IPS-NIHi7 (cell line): ENCODE results near the gene MYO1E.
"Not testable (repeated sequence)": the region's sequence is repeated elsewhere in the genome, so short reads cannot be mapped to it uniquely, and the experiment has no call there.

Experiments
- DNase-seq: peaks from one replicate; pipeline ENCODE4 v3.0.0; 2012; ENCODE audit warnings: mixed read lengths; ENCODE audit errors: extremely low spot score

Gene MYO1E

DNA sequence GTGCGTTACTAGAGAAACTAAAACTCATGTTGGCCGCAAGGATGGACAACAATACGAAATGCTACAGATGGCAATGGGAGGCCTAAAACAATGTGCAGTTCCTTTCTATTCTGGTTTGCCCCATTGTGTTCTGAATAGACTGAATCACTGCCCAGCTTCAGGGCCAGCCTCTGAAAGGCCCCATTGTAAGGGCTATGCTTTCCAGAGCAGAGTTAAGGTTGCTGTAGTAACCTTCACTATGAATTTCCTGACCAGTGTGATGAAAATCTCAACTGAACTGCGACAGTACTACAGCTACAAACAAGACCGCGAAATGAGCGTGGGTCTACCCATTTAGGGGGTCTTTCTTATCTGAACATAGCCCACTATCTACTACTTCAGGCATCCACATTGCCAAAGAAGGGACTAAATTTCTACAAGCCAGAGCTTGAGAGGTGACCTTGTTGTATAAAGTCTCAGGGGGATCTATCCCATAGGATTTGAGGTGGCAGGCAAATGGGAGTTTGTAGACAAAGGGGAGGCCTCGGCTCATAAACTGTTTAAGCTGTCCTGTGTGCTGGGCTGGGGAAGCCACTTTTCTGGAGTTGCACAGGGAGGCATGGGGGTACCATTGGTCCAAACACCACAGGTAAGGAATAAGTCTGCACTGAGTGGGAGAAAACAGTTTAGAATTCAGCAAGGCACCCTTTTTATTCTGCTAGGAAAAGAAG is 80.1 kb downstream of the MYO1E start:
- DNase-seq, result no peak

DNA sequence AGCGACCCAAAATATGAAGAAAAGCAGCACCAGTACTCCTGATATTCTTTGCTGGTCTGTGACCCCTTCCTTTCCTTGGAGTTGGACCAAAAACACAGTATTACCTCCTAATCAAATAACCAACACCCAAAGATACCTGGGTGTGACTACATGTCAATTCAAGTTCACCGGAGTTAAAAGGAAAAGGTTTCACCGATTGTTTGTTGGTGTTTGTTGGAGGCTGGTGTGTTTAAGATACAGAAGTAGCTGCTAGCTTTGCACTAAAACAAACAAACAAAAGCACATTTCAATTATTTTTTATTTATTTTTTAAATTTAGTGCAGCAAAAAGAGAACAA is 81.5 kb downstream of the MYO1E start:
- DNase-seq, result no peak

DNA sequence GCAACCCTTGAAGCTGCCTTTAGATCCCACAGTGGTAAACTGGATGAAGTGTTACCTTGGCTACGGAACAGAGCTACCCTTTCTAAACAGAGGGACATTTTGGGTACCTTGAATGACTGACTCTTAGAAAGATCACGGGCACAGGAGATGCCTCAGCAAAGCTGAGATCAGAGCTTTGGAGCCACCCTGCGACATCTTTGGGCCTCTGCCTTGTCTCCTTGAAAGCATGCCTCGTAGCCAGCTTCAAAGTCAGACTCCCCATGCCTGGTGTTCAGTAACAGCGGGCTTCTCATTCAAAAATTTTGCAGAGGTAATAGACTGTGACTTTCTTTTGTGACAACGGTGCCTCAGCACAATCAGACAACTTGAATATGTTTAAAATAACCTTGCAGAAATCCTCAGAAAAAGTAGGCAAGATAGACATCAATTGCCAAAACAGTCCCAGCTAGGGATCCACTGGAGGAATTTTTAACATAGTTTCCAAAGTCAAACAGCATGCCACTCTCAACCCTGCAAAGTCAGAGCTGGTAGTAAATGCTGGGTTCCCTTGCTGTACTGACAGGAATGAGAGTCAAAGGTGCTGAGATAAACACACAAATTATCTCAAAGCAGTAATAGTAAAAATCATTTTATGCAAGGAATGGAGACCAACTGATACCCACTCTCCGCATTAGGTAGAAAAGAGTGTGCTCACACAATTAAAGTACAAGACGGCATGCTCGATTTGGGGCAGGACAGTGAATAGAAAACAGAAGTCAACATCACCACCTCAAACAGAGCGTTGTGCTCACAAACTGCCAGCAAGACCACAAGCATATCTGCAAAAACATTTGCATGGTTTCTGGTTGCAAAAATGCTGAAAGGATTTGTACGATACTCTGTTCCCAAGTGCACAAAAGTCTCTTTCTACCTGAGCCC is 82.1 kb downstream of the MYO1E start:
- DNase-seq, result no peak

- no peak for DNase-seq
These were observed 83.1 kb downstream of the MYO1E start for GRCh38 chr15:59289574-59289973.

GRCh38 chr15:59283717-59284391 is 88.8 kb downstream of the MYO1E start:
- DNase-seq, result no peak

DNA sequence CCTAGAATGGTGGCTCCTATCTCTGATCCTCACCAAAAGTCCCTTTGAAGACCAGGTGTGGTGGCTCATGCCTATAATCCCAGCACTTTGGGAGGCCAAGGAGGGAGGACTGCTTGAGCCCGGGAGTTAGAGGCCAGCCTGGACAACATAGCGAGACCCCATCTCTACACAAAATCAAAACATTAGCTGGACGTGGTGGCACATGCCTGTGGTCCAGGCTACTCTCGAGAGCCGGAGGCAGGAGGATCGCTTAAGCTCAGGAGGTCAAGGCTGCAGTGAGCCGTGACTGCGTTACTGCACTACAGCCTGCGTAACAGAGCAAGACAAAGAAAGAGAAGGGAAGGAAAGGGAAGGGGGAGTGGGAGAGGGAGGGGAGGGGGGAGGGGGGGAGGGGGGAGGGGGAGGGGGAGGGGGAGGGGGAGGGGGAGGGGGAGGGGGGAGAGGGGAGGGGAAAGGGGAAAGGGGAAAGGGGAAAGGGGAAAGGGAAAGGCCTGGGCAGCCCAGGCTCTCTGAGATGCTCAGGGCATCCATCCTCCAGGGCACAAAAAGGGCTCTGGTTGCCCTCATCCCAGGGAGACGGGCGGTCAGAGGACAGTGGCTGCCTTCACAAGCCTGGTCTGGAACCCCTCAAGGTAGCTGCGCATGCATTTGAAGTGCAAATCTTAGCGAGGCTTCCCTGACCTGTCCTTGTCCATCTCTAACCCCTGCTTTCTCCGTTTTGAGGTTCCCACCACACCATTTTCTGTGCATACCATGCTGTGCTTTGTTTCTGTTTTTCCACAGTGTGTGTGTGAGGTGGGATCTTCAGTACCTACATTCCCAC is 89.9 kb downstream of the MYO1E start:
- DNase-seq, result no peak

DNA sequence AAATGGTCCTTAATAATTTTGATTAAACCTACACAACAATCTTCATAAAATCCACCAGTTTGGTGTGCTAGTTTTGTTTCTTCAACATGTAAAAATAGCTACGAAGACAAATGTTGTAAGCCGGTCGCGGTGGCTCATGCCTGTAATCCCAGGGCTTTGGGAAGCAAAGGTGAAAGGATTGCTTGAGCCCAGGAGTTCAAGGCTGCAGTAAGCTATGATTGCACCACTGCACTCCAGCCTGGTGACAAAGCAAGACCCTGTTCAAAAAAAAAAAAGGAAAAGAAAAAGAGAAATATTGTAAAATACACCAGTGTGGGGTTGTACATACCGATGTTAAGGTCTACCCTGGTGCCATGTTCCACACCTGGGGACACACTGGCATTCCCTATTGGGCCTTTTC is 91.0 kb downstream of the MYO1E start:
- DNase-seq, result no peak

DNA sequence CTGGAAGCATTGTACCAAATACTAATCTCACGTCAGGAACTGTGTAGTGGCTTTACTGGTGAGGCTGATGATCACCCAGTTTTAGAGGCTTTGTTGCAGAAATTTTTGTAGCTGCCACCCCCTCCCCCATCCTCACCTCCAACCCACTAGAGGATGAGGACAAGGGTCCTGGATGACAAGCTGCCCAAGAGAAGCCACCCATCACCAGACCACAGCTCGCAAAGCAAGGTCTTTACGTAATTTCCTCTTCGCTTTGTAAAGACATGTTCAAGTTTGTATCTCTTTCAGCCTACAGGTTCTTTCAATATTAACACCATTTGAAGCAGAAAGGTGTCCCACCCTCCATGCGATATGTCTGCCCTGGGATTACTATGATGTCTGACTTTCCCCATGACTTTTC is 91.8 kb downstream of the MYO1E start:
- no peak for DNase-seq

GRCh38 chr15:59280292-59280691 is 92.4 kb downstream of the MYO1E start:
- not testable (repeated sequence) for DNase-seq

GRCh38 chr15:59279023-59279422 is 93.6 kb downstream of the MYO1E start:
- no peak for DNase-seq

- DNase-seq, result no peak
These were observed 94.6 kb downstream of the MYO1E start for GRCh38 chr15:59278120-59278519.

- no peak for DNase-seq
These were observed 96.2 kb downstream of the MYO1E start for GRCh38 chr15:59276225-59277178.

GRCh38 chr15:59274126-59274970 is 98.3 kb downstream of the MYO1E start:
- no peak for DNase-seq

DNA sequence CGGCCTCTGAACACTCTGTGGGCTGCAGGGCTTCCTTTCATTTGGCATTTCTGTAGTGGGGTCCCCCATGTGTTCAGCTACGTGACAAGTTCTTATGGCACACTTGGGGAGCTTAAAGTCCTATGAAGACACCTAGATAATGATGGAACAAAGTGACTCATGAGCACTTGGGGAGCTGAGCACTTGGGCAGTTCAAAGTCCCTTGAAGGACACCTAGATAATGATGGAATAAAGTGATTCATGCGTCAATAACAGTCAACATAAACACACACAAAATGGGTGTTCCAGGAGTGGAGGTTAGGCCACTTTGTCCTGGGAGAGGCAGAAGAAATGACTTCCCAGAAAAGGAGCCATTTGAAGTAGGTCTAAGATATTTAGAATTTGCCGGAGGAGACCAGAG is 99.4 kb downstream of the MYO1E start:
- DNase-seq, result no peak

DNA sequence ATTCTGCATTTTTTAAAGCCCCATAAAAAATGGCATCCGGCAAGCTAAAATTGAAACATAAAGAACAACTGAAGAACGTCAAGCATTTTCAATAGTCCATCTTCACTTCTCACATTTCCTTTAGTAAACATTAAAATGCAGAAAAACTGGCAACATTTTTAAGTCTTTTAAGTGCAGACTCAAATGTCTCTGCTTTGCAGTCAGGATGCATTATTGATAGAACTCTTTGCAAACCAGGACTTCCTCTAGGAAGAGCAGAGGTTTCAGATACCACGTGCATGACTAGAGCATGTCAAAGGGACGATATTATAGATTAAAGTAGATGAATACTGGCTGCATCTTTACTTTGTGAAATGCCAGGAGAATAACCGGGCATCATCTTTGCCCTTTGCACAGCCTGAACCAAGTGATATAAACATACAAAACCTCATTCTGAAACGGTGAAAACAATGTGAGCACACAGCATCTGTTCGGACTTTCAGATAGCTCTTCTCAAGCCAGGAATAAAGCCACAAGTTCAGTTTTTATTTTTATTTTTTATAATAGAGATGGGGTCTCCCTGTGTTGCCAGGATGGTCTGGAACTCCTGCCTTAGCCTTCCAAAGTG is 101.0 kb downstream of the MYO1E start:
- no peak for DNase-seq

DNA sequence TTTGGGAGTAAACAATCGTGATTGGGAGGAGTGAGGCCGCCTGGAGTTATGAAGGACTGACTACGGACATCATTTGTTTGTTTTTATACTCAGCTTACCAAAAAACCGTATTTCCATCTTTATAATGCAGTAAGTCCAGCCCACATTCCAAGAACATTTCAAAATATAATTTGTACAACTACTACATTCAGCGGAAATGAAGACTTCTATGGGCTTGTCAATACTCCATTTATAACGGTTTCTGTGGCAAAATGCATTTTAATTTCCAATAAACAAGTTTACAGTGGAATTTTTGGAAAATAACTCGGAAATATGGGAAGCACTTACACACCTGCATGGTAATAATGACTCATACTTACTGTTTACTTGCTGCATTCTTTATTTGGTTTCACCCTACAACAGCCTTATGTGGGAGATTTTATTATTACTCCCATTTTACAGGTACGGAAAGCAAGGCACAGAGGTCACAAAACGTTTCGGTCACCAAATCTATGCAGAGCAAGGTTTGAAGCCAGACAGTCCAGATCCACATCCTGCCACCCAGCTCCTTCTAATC is 103.7 kb downstream of the MYO1E start:
- DNase-seq, result no peak

DNA sequence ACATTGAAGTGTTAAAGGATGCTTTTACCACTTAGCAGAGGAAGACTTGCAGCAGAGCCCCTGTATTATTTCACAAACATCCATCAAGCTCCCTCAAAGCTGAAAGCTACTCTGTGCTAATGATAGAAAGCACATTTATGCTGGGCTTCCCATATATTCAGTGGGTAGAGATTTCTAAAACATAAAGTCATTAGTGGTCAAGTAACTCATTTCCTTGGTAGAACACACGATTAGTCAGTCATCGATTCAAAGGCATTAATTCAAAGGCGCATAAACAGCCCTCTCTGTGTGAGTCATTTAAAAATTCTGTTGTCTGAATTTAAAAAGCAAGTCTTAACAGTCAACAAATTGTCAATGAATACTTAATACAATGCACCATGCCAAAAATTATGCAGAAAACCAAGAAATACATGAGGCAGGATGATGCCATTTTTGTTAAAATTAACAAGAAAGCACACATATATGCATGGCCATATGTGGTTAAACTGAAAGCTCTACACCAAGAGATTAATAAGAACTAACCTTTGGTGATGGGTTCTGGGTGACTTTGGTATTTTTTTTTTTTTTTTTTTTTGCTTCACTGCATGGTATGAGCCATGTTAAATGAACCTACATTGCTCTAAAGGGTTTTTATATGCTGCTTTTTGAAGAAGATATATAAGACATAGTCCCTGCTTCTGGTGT is 104.4 kb downstream of the MYO1E start:
- DNase-seq, result no peak

GRCh38 chr15:59266028-59266427 is 106.6 kb downstream of the MYO1E start:
- DNase-seq, result no peak
